Vagina (tissue), 2 donors: ENCODE results near the gene ARR3.

Experiments
- CTCF ChIP-seq, 3 experiments: fragments of 450-650 bp in 2 of 3; fragments of 200-600 bp in 1 of 3; sonication (generic) in 1 of 3; IDR thresholded peaks; one replicate each; pipeline ENCODE4 v1.5.1; 2017 to 2019; ENCODE audit warnings: antibody characterized with exemption in 3 of 3, mild to moderate bottlenecking in 2 of 3, moderate library complexity in 2 of 3
- POLR2AphosphoS5 ChIP-seq, 2 donors: sonication (generic); formaldehyde crosslinking; IDR thresholded peaks; one replicate each; pipeline ENCODE4 v1.9.0; 2017; ENCODE audit warnings: antibody characterized with exemption in 2 of 2, mild to moderate bottlenecking in 2 of 2, low read depth in 1 of 2; ENCODE audit not compliant: insufficient read depth in 1 of 2

- no peak for TF ChIP-seq POLR2AphosphoS5 (IDR thresholded peaks at IDR 0.05; ENCODE audit: insufficient read depth in 1 of 2, low read depth in 1 of 2)
- no peak for TF ChIP-seq CTCF (IDR thresholded peaks at IDR 0.05)
These were observed 3.4 kb upstream of the ARR3 start for GRCh38 chrX:70264784-70265183.
